Suprapubic skin (tissue), 4 donors: ENCODE measurements around the gene TNS2.

Source experiments
- POLR2A ChIP-seq, 2 donors: fragments of 450-650 bp; IDR thresholded peaks; one replicate each; pipeline ENCODE4 v1.6.1; 2017; ENCODE audit warnings: antibody characterized with exemption in 2 of 2, mild to moderate bottlenecking in 2 of 2, moderate library complexity in 2 of 2
- POLR2AphosphoS5 ChIP-seq, 3 donors: sonication (generic); formaldehyde crosslinking; IDR thresholded peaks; one replicate each; pipeline ENCODE4 v1.6.1; 2017; ENCODE audit warnings: antibody characterized with exemption in 3 of 3
- TF ChIP-seq, protein P1 (sequence below), 2 donors: fragments of 200-600 bp in 1 of 2; fragments of 450-650 bp in 1 of 2; sonication (generic) in 1 of 2; IDR thresholded peaks; one replicate each; pipeline ENCODE4 v1.5.1; 2016 to 2019; ENCODE audit warnings: antibody characterized with exemption in 2 of 2, mild to moderate bottlenecking in 1 of 2, moderate library complexity in 1 of 2

DNA sequence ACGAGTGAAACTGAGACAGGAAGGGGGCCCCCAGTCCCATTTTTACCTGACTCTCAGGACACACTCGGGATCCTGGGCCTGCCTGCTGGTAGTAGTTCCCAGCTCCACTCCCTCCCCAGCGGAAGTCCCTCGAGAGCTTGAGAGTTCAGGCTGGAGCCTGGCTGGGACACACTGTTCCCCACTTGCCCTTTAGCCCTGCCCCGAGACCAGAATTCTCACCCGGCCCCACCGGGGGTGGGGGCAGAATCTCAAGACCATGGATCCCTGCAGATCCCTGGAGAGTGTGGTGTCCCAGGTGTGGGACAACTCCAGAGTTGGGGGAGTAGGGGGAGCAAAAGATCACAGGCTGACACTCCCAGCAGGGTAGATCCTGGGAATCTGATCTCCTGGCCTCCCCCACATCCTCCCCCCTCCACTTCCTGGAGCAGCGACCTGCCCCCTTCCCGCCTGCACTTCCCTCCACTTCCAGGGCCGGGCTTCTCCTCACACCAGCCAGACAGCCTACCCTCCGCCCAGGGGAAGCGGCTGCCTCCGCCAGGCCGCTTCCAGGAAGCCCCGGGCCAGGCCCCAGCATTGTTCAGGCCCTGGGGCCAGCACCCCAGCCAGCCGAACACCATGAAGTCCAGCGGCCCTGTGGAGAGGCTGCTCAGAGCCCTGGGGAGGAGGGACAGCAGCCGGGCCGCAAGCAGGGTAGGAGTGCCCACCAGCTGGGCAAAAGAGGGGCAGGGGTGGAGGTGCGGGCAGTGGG, at the start of gene TNS2:
- TF ChIP-seq POLR2A (IDR thresholded peaks at IDR 0.05) (peak in 1 of 2 donors; percentile 86), POLR2AphosphoS5 (IDR thresholded peaks at IDR 0.05) (peak in 2 of 3 donors; percentile 12 to 66)
- TF ChIP-seq, protein P1, sequence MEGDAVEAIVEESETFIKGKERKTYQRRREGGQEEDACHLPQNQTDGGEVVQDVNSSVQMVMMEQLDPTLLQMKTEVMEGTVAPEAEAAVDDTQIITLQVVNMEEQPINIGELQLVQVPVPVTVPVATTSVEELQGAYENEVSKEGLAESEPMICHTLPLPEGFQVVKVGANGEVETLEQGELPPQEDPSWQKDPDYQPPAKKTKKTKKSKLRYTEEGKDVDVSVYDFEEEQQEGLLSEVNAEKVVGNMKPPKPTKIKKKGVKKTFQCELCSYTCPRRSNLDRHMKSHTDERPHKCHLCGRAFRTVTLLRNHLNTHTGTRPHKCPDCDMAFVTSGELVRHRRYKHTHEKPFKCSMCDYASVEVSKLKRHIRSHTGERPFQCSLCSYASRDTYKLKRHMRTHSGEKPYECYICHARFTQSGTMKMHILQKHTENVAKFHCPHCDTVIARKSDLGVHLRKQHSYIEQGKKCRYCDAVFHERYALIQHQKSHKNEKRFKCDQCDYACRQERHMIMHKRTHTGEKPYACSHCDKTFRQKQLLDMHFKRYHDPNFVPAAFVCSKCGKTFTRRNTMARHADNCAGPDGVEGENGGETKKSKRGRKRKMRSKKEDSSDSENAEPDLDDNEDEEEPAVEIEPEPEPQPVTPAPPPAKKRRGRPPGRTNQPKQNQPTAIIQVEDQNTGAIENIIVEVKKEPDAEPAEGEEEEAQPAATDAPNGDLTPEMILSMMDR (IDR thresholded peaks at IDR 0.05), result no peak
